ENCODE measurements around the gene CTNND2. TPM values are rescaled to one million over a fixed set of nuclear protein-coding genes. Genes with fewer than 3 reads are reported as not detected.

Gene CTNND2
- total RNA-seq, 1 donor from 2014 or later: 2.5 TPM

DNA sequence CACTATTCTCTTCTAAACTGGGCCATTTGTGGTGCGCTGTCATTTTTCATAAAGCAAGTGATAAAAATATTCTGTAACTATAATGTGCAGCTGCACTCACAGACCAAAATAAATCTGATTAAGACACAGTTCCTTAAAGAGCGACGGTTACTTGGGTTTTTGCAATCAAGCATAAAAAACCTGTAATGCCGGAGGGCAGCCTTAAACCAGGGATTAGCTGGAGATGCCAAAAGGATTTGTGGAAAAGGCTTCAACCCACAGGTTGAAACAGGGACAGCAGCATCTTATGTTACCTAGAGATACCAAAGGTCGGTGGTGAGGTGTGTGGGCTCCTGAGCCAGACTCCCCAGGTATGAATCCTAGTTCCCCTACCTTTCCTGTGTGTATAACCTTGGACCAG is 49.3 kb downstream of the CTNND2 start:
- TF ChIP-seq, protein P1, sequence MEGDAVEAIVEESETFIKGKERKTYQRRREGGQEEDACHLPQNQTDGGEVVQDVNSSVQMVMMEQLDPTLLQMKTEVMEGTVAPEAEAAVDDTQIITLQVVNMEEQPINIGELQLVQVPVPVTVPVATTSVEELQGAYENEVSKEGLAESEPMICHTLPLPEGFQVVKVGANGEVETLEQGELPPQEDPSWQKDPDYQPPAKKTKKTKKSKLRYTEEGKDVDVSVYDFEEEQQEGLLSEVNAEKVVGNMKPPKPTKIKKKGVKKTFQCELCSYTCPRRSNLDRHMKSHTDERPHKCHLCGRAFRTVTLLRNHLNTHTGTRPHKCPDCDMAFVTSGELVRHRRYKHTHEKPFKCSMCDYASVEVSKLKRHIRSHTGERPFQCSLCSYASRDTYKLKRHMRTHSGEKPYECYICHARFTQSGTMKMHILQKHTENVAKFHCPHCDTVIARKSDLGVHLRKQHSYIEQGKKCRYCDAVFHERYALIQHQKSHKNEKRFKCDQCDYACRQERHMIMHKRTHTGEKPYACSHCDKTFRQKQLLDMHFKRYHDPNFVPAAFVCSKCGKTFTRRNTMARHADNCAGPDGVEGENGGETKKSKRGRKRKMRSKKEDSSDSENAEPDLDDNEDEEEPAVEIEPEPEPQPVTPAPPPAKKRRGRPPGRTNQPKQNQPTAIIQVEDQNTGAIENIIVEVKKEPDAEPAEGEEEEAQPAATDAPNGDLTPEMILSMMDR (IDR thresholded peaks at IDR 0.05): no peak
- H3K9me3 Mint-ChIP-seq (ENCODE audit: unreplicated experiment): peaks cover 9% of the 10 kb centered on the region
- no peak for DNase-seq (ENCODE audit: extremely low spot score, unreplicated experiment)
- no peak overlapping the region for H3K27ac Mint-ChIP-seq (ENCODE audit: unreplicated experiment)
- H3K36me3 Mint-ChIP-seq (ENCODE audit: unreplicated experiment): no peaks in the 10 kb centered on the region
- H3K4me3 Mint-ChIP-seq (ENCODE audit: unreplicated experiment): no peak overlapping the region
- no peaks in the 10 kb centered on the region for H3K4me1 Mint-ChIP-seq (ENCODE audit: unreplicated experiment)
- H3K27me3 Mint-ChIP-seq (ENCODE audit: unreplicated experiment): no peaks in the 10 kb centered on the region

DNA sequence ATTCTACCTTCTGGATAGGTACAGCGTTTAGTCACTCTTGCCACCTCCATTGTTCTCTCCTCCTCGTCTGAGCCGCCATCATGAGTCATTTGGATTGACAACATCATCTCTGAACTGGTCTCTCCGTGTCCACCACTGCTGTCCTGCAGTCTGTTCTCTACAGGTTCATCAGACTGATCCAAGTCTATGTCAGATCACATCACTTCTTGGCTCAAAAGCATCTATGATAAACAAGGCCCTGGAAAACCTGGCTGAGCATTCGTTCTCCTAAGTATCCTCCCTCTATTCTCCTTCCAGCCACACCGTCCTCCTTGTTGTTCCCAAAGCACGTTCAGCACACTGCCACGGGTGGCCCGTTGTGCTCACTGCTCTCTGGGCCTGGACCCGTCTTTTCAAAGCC is 50.5 kb downstream of the CTNND2 start:
- Mint-ChIP-seq H3K27me3 (ENCODE audit: unreplicated experiment) (no peaks in the 10 kb centered on the region), H3K4me1 (ENCODE audit: unreplicated experiment) (no peaks in the 10 kb centered on the region), H3K27ac (ENCODE audit: unreplicated experiment) (no peak overlapping the region), H3K36me3 (ENCODE audit: unreplicated experiment) (no peaks in the 10 kb centered on the region), H3K4me3 (ENCODE audit: unreplicated experiment) (no peak overlapping the region), H3K9me3 (ENCODE audit: unreplicated experiment) (peaks cover 9% of the 10 kb centered on the region)
- TF ChIP-seq, protein P1 (IDR thresholded peaks at IDR 0.05): no peak
- DNase-seq (ENCODE audit: extremely low spot score, unreplicated experiment): no peak

DNA sequence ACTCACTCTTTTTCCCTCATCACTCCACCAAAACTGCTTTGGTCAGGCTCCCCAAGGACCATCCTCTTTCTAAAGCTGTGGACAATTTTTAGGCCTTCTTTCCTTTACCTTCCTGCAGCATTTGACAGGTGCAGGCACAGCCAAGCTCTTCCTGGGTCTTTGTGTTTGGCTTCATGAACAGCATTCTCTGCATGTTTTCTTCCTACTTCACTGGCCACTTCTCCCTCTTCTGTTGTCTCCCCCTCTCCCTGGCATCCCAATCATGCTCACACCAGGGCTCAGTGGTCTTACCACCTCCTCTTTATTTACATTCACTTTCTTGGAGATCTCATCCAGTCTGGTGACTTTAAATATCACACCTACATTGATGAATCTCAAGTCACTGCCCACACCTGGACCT is 51.1 kb downstream of the CTNND2 start:
- H3K36me3 Mint-ChIP-seq (ENCODE audit: unreplicated experiment): no peaks in the 10 kb centered on the region
- no peak for DNase-seq (ENCODE audit: extremely low spot score, unreplicated experiment)
- no peaks in the 10 kb centered on the region for H3K4me1 Mint-ChIP-seq (ENCODE audit: unreplicated experiment)
- H3K9me3 Mint-ChIP-seq (ENCODE audit: unreplicated experiment): peaks cover 7% of the 10 kb centered on the region
- TF ChIP-seq, protein P1 (IDR thresholded peaks at IDR 0.05): no peak
- no peak overlapping the region for H3K27ac Mint-ChIP-seq (ENCODE audit: unreplicated experiment)
- H3K4me3 Mint-ChIP-seq (ENCODE audit: unreplicated experiment): no peak overlapping the region
- H3K27me3 Mint-ChIP-seq (ENCODE audit: unreplicated experiment): no peaks in the 10 kb centered on the region

DNA sequence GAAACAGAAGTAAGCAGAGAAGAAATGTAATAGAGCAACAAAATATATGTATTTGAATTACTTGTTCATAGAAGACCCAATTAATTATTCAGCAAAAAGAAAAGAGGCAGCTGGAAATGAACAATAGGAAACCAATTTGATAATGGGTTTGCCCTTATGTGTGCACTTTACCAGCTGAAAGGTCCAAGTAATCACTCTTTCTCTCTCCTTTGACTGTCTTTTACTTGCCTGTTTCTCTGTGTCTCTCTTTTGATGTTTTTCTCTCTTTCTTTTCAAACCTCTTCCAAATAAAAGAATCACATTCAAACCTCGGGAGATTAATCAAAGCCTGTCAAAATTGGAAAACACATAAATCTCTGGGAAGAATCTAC is 51.5 kb downstream of the CTNND2 start:
- Mint-ChIP-seq H3K4me3 (ENCODE audit: unreplicated experiment) (no peak overlapping the region), H3K4me1 (ENCODE audit: unreplicated experiment) (no peaks in the 10 kb centered on the region), H3K27me3 (ENCODE audit: unreplicated experiment) (no peaks in the 10 kb centered on the region), H3K9me3 (ENCODE audit: unreplicated experiment) (peaks cover 3% of the 10 kb centered on the region), H3K27ac (ENCODE audit: unreplicated experiment) (no peak overlapping the region), H3K36me3 (ENCODE audit: unreplicated experiment) (no peaks in the 10 kb centered on the region)
- DNase-seq (ENCODE audit: extremely low spot score, unreplicated experiment): no peak
- TF ChIP-seq, protein P1 (IDR thresholded peaks at IDR 0.05): no peak

DNA sequence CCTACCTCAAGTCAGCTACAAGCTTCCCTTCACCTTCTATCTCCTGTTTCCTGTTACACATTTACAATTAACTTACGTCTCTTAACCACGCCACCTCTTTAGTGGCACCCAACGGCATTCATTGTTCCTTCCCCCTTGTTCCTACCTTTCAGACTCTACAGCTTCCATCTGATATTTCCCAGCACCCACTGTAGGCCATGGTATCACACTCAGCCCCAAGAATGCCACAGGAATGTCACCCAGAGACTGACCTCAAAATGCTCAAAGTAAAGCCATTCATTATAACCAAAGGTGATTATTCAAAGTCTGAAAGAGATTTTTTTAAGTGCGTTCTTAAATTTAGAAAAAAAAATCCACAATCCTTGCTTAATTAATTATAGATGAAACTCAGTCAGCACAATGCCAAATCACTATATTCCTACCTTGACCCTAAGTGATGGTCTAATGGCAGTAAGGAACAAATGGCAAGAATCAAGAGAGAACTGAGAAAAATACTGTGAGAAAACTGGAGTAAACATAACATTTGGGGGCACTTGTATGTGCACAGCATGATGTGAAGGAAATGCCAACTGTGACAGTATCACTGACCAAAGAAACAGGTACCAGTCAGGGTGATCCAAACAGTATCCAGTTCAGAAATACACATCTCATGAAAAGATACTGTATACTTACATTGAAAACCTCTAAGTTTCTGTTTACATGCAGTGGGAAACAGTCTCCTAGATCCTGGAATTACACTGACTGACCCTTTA is 52.1 kb downstream of the CTNND2 start:
- no peak overlapping the region for H3K27ac Mint-ChIP-seq (ENCODE audit: unreplicated experiment)
- H3K27me3 Mint-ChIP-seq (ENCODE audit: unreplicated experiment): no peaks in the 10 kb centered on the region
- peaks cover 3% of the 10 kb centered on the region for H3K9me3 Mint-ChIP-seq (ENCODE audit: unreplicated experiment)
- DNase-seq (ENCODE audit: extremely low spot score, unreplicated experiment): no peak
- no peak overlapping the region for H3K4me3 Mint-ChIP-seq (ENCODE audit: unreplicated experiment)
- TF ChIP-seq, protein P1 (IDR thresholded peaks at IDR 0.05): no peak
- no peaks in the 10 kb centered on the region for H3K36me3 Mint-ChIP-seq (ENCODE audit: unreplicated experiment)
- H3K4me1 Mint-ChIP-seq (ENCODE audit: unreplicated experiment): no peaks in the 10 kb centered on the region
